ENCODE measurements around the gene ARFRP1.

The ARFRP1 gene

GRCh38 chr20:63690003-63690897 is 17.5 kb downstream of the ARFRP1 start:
- DNase-seq, result peak; percentile 3

- DNase-seq, result no peak
Measured at GRCh38 chr20:63689046-63690002, 18.5 kb downstream of the ARFRP1 start.

GRCh38 chr20:63688228-63689045 is 19.3 kb downstream of the ARFRP1 start:
- no peak for DNase-seq

GRCh38 chr20:63687419-63688178 is 20.2 kb downstream of the ARFRP1 start:
- no peak for DNase-seq

- DNase-seq, result no peak
Measured at GRCh38 chr20:63686492-63687321, 21.1 kb downstream of the ARFRP1 start.

GRCh38 chr20:63686094-63686491 is 21.7 kb downstream of the ARFRP1 start:
- DNase-seq, result no peak

GRCh38 chr20:63685269-63686026 is 22.3 kb downstream of the ARFRP1 start:
- DNase-seq, result no peak

GRCh38 chr20:63682384-63683139 is 25.2 kb downstream of the ARFRP1 start:
- no peak for DNase-seq

- no peak for DNase-seq
Measured at GRCh38 chr20:63681609-63682142, 26.1 kb downstream of the ARFRP1 start.

GRCh38 chr20:63680857-63681608 is 26.7 kb downstream of the ARFRP1 start:
- DNase-seq, result no peak

- DNase-seq, result no peak
Measured at GRCh38 chr20:63680427-63680826, 27.3 kb downstream of the ARFRP1 start.

- DNase-seq, result no peak
Measured at GRCh38 chr20:63679799-63680305, 27.9 kb downstream of the ARFRP1 start.

GRCh38 chr20:63678667-63679465 is 28.9 kb downstream of the ARFRP1 start:
- DNase-seq, result no peak

GRCh38 chr20:63678071-63678470 is 29.7 kb downstream of the ARFRP1 start:
- DNase-seq, result no peak

- DNase-seq, result no peak
Measured at GRCh38 chr20:63675681-63676368, 32.0 kb downstream of the ARFRP1 start.

GRCh38 chr20:63673951-63674350 is 33.8 kb downstream of the ARFRP1 start:
- no peak for DNase-seq

- DNase-seq, result no peak
Measured at GRCh38 chr20:63672666-63673065, 35.1 kb downstream of the ARFRP1 start.

Measured in activated gamma-delta T cell treated with Interleukin-2 at 50 U/mL for 16 hours (primary cell).